ENCODE data around the gene CDK12.
A peak's percentile ranks its signal among the peaks of the same experiment; 100 is the strongest.
"Not testable (repeated sequence)": the region's sequence is repeated elsewhere in the genome, so short reads cannot be mapped to it uniquely, and the experiment has no call there.

Gene CDK12

DNA sequence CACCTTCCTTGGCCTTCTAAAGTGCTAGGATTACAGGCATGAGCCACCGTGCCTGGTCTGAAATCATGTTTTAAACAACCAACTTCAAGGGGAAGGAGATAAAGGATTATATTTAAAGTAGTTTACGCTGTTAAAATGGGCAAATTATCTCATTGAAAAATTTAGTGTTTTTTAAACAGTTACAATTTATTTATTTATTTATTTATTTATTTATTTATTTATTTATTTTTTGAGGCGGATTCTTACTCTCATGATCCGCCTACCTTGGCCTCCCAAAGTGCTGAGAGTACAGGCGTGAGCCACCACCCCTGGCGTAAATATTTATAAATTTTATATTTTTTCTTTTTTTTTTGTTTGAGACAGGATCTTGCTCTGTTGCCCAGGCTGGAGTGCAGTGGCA, 22.2 kb downstream of the CDK12 start:
- DNase-seq (ENCODE audit: low read depth): no peak
- TF ChIP-seq, protein P1, sequence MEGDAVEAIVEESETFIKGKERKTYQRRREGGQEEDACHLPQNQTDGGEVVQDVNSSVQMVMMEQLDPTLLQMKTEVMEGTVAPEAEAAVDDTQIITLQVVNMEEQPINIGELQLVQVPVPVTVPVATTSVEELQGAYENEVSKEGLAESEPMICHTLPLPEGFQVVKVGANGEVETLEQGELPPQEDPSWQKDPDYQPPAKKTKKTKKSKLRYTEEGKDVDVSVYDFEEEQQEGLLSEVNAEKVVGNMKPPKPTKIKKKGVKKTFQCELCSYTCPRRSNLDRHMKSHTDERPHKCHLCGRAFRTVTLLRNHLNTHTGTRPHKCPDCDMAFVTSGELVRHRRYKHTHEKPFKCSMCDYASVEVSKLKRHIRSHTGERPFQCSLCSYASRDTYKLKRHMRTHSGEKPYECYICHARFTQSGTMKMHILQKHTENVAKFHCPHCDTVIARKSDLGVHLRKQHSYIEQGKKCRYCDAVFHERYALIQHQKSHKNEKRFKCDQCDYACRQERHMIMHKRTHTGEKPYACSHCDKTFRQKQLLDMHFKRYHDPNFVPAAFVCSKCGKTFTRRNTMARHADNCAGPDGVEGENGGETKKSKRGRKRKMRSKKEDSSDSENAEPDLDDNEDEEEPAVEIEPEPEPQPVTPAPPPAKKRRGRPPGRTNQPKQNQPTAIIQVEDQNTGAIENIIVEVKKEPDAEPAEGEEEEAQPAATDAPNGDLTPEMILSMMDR (IDR thresholded peaks at IDR 0.05; ENCODE audit: control insufficient read depth, insufficient read depth, low read depth, low read length, missing control alignments): no peak
- H3K4me3 ChIP-seq (ENCODE audit: control insufficient read depth, low read depth, low read length): no peak overlapping the region

DNA sequence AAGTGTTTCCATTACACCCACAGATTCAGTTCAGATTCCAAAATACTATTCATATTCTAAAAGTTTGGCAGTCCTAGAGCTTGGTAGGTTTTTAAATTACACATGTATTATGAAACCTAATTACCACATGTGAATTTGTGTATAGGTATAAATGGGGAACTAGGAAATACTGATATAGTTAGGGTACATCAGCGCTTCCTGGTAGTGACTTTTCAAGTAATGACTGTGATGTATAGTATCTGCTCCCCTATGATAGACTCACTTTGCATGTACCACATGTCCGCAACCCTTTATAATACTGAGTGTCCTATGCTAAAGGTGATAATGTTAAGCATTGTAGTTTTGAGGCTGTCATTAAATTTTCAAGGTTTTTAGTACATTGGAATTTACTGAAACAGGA, 22.9 kb downstream of the CDK12 start:
- DNase-seq (ENCODE audit: low read depth): no peak
- TF ChIP-seq, protein P1 (IDR thresholded peaks at IDR 0.05; ENCODE audit: control insufficient read depth, insufficient read depth, low read depth, low read length, missing control alignments): no peak
- H3K4me3 ChIP-seq (ENCODE audit: control insufficient read depth, low read depth, low read length): no peak overlapping the region

DNA sequence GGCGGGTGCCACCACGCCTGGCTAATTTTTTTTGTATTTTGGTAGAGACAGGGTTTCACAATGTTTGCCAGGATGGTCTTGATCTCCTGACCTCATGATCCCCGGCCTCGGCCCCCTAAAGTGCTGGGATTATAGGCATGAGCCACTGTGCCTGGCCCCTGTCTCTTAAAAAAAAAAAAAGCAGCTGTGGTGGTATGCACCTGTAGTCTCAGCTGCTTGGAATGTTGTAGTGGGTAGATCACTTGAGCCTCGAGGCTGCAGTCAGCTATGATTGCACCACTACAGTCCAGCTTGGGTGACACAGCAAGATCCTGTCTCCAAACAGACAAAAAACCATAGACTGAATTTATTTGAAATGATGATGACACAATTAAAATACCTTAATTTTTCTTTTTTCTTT, 24.3 kb downstream of the CDK12 start:
- no peak overlapping the region for H3K4me3 ChIP-seq (ENCODE audit: control insufficient read depth, low read depth, low read length)
- TF ChIP-seq, protein P1 (IDR thresholded peaks at IDR 0.05; ENCODE audit: control insufficient read depth, insufficient read depth, low read depth, low read length, missing control alignments): no peak
- peak; percentile 94 for DNase-seq (ENCODE audit: low read depth)

DNA sequence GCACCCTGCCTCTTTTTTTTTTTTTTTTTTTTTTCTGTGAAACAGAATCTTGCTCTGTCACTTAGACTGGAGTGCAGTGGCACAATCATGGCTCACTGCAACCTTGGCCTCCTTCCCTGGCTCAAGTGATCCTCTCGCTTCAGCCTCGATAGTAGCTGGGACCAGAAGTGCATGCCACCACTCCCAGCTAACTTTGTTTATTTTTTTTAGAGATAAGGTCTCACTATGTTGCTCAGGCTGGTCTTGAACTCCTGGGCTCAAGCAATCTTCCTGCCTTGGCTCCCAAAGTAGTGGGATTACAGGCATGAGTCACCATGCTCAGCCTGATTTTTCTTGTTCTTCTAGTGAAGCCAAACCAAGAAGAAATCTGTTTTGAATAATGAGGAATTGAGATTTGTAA, 25.0 kb downstream of the CDK12 start:
- H3K4me3 ChIP-seq (ENCODE audit: control insufficient read depth, low read depth, low read length): no peak overlapping the region
- TF ChIP-seq, protein P1 (IDR thresholded peaks at IDR 0.05; ENCODE audit: control insufficient read depth, insufficient read depth, low read depth, low read length, missing control alignments): no peak
- DNase-seq (ENCODE audit: low read depth): peak; percentile 83

DNA sequence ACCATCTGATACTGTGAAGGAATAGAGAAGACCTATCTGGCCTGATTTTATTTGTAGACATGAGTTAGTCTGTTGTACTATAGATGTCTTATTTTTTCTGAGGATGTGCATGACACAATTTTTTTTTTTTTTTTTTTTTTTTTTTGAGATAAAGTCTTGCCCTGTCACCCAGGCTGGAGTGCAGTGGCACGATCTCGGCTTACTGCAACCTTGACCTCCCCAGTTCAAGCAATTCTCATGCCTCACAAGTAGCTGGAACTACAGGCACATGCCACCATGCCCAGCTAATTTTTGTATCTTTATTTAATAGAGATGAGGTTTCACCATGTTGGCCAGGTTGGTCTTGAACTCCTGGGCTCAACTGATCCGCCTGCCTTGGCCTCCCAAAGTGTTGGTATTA, 26.2 kb downstream of the CDK12 start:
- not testable (repeated sequence) for DNase-seq (ENCODE audit: low read depth); H3K4me3 ChIP-seq (ENCODE audit: control insufficient read depth, low read depth, low read length)

DNA sequence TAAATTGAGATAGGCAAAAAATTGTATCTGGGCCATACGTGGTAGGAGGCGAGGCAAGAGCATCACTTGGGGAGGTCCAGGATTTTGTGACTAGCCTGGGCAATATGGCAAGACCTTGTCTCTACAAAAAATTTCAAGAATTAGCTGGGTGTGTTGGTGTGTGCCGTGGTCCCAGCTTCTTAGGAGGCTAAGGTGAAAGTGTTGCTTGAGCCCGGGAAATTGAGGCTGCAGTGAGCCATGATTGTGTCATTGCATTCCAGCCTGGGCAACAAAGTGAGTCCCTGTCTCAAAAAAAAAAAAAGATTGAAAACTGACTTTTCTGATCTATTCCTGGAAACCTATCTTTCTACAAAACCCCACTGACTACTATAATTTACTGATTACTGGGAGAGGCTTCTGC, 26.7 kb downstream of the CDK12 start:
- TF ChIP-seq, protein P1 (IDR thresholded peaks at IDR 0.05; ENCODE audit: control insufficient read depth, insufficient read depth, low read depth, low read length, missing control alignments): no peak
- no peak overlapping the region for H3K4me3 ChIP-seq (ENCODE audit: control insufficient read depth, low read depth, low read length)
- no peak for DNase-seq (ENCODE audit: low read depth)

DNA sequence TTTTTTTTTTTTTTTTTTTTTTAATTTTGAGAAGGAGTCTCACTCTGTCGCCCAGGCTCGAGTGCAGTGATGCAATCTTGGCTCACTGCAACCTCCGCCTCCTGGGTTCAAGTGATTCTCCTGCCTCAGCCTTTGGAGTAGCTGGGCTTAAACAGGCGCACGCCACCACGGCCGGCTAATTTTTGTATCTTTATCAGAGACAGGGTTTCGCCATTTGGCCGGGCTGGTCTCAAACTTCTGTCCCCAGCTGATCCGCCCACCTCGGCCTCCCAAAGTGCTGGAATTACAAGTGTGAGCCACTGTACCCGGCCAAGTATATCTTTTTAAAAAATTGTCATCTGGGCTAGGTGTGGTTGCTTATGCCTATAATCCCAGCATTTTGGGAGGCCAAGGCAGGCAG, 35.6 kb downstream of the CDK12 start:
- H3K4me3 ChIP-seq (ENCODE audit: control insufficient read depth, low read depth, low read length); DNase-seq (ENCODE audit: low read depth): not testable (repeated sequence)

DNA sequence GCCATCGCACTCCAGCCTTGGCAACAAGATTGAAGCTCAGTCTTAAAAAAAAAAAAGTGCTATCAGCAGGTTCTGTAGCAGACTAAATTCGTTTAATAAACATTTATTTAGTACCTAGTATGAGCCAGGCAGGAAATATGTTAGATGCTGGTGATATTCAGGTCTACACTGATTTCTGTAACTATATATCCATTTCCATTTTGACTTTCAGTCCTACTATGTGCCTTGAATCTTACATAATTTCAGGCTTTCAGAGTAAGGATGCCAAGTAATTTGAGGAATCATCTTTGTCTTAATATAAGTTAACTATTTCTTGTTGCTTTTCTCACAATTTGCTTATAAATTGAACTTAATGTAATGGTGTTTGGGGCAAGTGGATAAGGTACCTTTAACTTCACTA, 46.2 kb downstream of the CDK12 start:
- no peak overlapping the region for H3K4me3 ChIP-seq (ENCODE audit: control insufficient read depth, low read depth, low read length)
- DNase-seq (ENCODE audit: low read depth): no peak
- TF ChIP-seq, protein P1 (IDR thresholded peaks at IDR 0.05; ENCODE audit: control insufficient read depth, insufficient read depth, low read depth, low read length, missing control alignments): no peak

Data from AG09309 (cell line).